Vagina (tissue), 2 donors: Measurements from ENCODE around the gene ACBD5.
A peak's percentile ranks its signal among the peaks of the same experiment; 100 is the strongest.

ENCODE experiments used
- POLR2A ChIP-seq, 2 donors: fragments of 450-650 bp; IDR thresholded peaks; one replicate each; pipeline ENCODE4 v1.6.1; 2017; ENCODE audit warnings: antibody characterized with exemption in 2 of 2, mild to moderate bottlenecking in 2 of 2, moderate library complexity in 2 of 2
- POLR2AphosphoS5 ChIP-seq, 2 donors: sonication (generic); formaldehyde crosslinking; IDR thresholded peaks; one replicate each; pipeline ENCODE4 v1.9.0; 2017; ENCODE audit warnings: antibody characterized with exemption in 2 of 2, mild to moderate bottlenecking in 2 of 2, low read depth in 1 of 2; ENCODE audit not compliant: insufficient read depth in 1 of 2
- TF ChIP-seq, protein P1 (sequence below), 3 experiments: fragments of 450-650 bp in 2 of 3; fragments of 200-600 bp in 1 of 3; sonication (generic) in 1 of 3; IDR thresholded peaks; one replicate each; pipeline ENCODE4 v1.5.1; 2017 to 2019; ENCODE audit warnings: antibody characterized with exemption in 3 of 3, mild to moderate bottlenecking in 2 of 3, moderate library complexity in 2 of 3

DNA sequence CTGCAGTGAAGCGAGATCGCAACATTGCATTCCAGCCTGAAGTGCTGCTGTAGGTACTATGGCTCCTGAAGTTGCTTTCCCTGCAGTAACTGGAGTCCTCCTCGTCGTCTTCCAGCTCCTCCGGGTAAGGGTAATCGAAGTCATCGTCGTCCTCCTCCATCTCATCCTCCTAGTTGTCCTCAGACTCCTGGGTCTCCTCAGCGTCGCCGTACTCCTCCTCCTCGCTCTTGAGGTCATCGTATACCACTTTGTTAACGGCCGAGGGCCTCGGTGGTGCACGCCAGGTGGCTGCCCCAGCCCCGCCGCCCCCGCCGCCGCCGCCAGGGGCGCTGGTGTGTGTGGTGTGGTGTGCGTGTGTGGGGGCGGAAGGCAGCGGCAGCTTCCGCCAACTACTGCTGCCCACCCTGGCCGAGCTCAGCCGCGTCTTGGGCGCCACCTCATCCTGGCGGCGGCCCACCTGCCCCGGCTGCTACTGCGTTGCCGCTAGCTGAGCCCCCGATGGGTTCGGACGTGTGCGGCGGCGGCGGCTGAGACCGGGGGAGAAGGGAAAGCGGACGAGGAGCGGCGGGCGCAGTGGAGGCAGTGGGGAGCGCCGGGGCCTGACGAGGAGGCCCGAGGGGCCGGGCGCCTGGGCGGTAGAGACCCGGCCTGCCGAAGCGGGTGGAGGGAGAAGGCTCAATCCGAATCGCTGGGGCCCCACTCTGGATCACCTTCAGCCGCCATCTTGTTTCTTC is 11.8 kb upstream of the ACBD5 start:
- TF ChIP-seq, protein P1, sequence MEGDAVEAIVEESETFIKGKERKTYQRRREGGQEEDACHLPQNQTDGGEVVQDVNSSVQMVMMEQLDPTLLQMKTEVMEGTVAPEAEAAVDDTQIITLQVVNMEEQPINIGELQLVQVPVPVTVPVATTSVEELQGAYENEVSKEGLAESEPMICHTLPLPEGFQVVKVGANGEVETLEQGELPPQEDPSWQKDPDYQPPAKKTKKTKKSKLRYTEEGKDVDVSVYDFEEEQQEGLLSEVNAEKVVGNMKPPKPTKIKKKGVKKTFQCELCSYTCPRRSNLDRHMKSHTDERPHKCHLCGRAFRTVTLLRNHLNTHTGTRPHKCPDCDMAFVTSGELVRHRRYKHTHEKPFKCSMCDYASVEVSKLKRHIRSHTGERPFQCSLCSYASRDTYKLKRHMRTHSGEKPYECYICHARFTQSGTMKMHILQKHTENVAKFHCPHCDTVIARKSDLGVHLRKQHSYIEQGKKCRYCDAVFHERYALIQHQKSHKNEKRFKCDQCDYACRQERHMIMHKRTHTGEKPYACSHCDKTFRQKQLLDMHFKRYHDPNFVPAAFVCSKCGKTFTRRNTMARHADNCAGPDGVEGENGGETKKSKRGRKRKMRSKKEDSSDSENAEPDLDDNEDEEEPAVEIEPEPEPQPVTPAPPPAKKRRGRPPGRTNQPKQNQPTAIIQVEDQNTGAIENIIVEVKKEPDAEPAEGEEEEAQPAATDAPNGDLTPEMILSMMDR (IDR thresholded peaks at IDR 0.05) = peak in 2 of 3 experiments; percentile 28 to 59
- peak in 1 of 2 donors; percentile 23 for TF ChIP-seq POLR2AphosphoS5 (IDR thresholded peaks at IDR 0.05; ENCODE audit: insufficient read depth in 1 of 2, low read depth in 1 of 2)
- TF ChIP-seq POLR2A (IDR thresholded peaks at IDR 0.05) = no peak
